BJ (cell line): ENCODE data around the gene CIDEA. TPM values are rescaled to one million over a fixed set of nuclear protein-coding genes. Genes with fewer than 3 reads are reported as not detected.

Experiments
- CTCF ChIA-PET: fragments of 350-600 bp; formaldehyde crosslinking; extraction: SDS; loops from one replicate; lab custom pipeline; 2021; ENCODE audit warnings: antibody characterized with exemption, inconsistent platforms; lab: Yijun Ruan, JAX
- POLR2A ChIA-PET: fragments of 300-600 bp; sonication (Branson Sonifier 250); formaldehyde crosslinking; extraction: SDS; loops from one replicate; lab custom pipeline; 2021; ENCODE audit warnings: antibody characterized with exemption; lab: Charles Lee
- DNase-seq: peaks from one replicate; pipeline ENCODE4 v3.0.0-alpha.2; 2011; ENCODE audit warnings: low read depth
- H3K27me3 ChIP-seq: 2 replicates; pipeline ENCODE4 v1.6.0; 2011; ENCODE audit warnings: low read length; ENCODE audit not compliant: control insufficient read depth, insufficient read depth
- H3K36me3 ChIP-seq: 2 replicates; pipeline ENCODE4 v1.5.1; 2011; ENCODE audit warnings: low read length; ENCODE audit not compliant: control insufficient read depth, insufficient read depth
- H3K4me3 ChIP-seq: 2 replicates; pipeline ENCODE4 v1.5.1; 2011; ENCODE audit warnings: low read depth, mild to moderate bottlenecking, control low read depth, low read length
- CTCF ChIP-seq: IDR thresholded peaks from 2 replicates; pipeline ENCODE4 v1.5.1; 2011; ENCODE audit warnings: low read depth, mild to moderate bottlenecking, control low read depth, inconsistent platforms, low read length, moderate library complexity; ENCODE audit not compliant: insufficient read depth
- polyA plus RNA-seq: library from polyadenylated mRNA; depleted of rRNA; stranded (reverse); fragments of >200 nt; gene quantifications from 2 replicates; pipeline ENCODE4 v1.2.3, GENCODE V29; 2011

The CIDEA gene
- polyA plus RNA-seq, 1 experiment, result not detected

GRCh38 chr18:12293831-12294230 lies 39.7 kb downstream of the CIDEA start:
- no peak for TF ChIP-seq CTCF
- ChIA-PET POLR2A (no interaction called here), CTCF (no interaction called here)
- Histone ChIP-seq H3K36me3 (no peaks in the 10 kb centered on the region), H3K27me3 (no peaks in the 10 kb centered on the region), H3K4me3 (no peak overlapping the region)
- no peak for DNase-seq

GRCh38 chr18:12295389-12296086 lies 41.4 kb downstream of the CIDEA start:
- no peaks in the 10 kb centered on the region for H3K27me3 ChIP-seq
- H3K4me3 ChIP-seq, result no peak overlapping the region
- TF ChIP-seq CTCF, result no peak
- no peaks in the 10 kb centered on the region for H3K36me3 ChIP-seq
- no peak for DNase-seq
- POLR2A ChIA-PET, result interaction anchor here (0.6 to 0.7 kb wide), 3 partner anchors 12 to 82 kb away, joined by 3 to 6 read pairs (median 4); no protein-coding TSS in a partner anchor
- CTCF ChIA-PET, result interaction anchor here (0.7 to 1.3 kb wide), 2 partner anchors 16 to 18 kb away, joined by 3 read pairs; no protein-coding TSS in a partner anchor

- Histone ChIP-seq H3K36me3 (no peaks in the 10 kb centered on the region), H3K4me3 (no peak overlapping the region), H3K27me3 (no peaks in the 10 kb centered on the region)
- ChIA-PET CTCF (interaction anchor here (0.7 to 1.3 kb wide), 2 partner anchors 17 kb away, joined by 3 read pairs; no protein-coding TSS in a partner anchor), POLR2A (interaction anchor here (0.6 to 0.7 kb wide), 2 partner anchors 12 to 14 kb away, joined by 3 to 4 read pairs; no protein-coding TSS in a partner anchor)
- no peak for DNase-seq
- no peak for TF ChIP-seq CTCF
Measured at GRCh38 chr18:12296087-12296403, 41.9 kb downstream of the CIDEA start.

- Histone ChIP-seq H3K36me3 (no peaks in the 10 kb centered on the region), H3K27me3 (no peaks in the 10 kb centered on the region), H3K4me3 (no peak overlapping the region)
- ChIA-PET CTCF (interaction anchor here (0.7 to 1.3 kb wide), 2 partner anchors 17 kb away, joined by 3 read pairs; no protein-coding TSS in a partner anchor), POLR2A (interaction anchor here (0.6 to 0.7 kb wide), 2 partner anchors 11 to 14 kb away, joined by 3 to 4 read pairs; no protein-coding TSS in a partner anchor)
- TF ChIP-seq CTCF, result no peak
- DNase-seq, result no peak
Measured at GRCh38 chr18:12296457-12296856, 42.3 kb downstream of the CIDEA start.

GRCh38 chr18:12299862-12300261 lies 45.7 kb downstream of the CIDEA start:
- ChIA-PET POLR2A (no interaction called here), CTCF (interaction anchor here (0.6 kb wide), 1 partner anchor 24 kb away, joined by 3 read pairs; no protein-coding TSS in a partner anchor)
- no peak for TF ChIP-seq CTCF
- Histone ChIP-seq H3K36me3 (no peaks in the 10 kb centered on the region), H3K27me3 (no peaks in the 10 kb centered on the region), H3K4me3 (no peak overlapping the region)
- no peak for DNase-seq
